SU-DHL-6 (cell line): ENCODE measurements around the gene LRRC71.

Experiments
- EZH2phosphoT487 ChIP-seq: fragments of 200-600 bp; sonication (generic), shearing (Covaris generic); conservative IDR thresholded peaks from 2 replicates; pipeline ENCODE4 v1.6.1; 2018; ENCODE audit warnings: mild to moderate bottlenecking, antibody characterized with exemption, low read length, moderate library complexity, mixed read lengths
- TF ChIP-seq, protein P1 (sequence below): fragments of 200-600 bp; sonication (generic); IDR thresholded peaks from one replicate; pipeline ENCODE4 v1.5.1; 2017; ENCODE audit warnings: antibody characterized with exemption, mild to moderate bottlenecking, low read length, moderate library complexity; ENCODE audit not compliant: insufficient read depth, poor library complexity, severe bottlenecking

DNA sequence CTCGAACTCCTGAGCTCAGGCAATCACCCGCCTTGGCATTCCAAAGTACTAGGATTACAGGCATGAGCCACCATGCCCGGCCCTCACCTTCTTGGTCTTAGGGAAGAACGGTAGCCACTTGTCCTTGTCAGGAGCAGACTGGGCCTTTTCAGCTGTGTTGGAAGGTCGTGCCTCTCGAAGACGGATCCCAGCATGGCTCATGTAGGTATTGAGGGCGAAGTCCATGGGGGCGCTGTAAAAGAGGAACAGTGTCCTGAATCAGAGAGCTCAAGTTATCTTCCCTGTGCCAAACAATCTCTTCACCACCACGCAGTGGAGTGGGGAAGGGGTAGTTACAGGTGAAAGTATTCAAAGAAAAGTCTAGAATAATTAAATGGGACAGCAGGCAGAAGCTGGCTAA, 35.9 kb downstream of the LRRC71 start:
- TF ChIP-seq, protein P1, sequence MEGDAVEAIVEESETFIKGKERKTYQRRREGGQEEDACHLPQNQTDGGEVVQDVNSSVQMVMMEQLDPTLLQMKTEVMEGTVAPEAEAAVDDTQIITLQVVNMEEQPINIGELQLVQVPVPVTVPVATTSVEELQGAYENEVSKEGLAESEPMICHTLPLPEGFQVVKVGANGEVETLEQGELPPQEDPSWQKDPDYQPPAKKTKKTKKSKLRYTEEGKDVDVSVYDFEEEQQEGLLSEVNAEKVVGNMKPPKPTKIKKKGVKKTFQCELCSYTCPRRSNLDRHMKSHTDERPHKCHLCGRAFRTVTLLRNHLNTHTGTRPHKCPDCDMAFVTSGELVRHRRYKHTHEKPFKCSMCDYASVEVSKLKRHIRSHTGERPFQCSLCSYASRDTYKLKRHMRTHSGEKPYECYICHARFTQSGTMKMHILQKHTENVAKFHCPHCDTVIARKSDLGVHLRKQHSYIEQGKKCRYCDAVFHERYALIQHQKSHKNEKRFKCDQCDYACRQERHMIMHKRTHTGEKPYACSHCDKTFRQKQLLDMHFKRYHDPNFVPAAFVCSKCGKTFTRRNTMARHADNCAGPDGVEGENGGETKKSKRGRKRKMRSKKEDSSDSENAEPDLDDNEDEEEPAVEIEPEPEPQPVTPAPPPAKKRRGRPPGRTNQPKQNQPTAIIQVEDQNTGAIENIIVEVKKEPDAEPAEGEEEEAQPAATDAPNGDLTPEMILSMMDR = no peak
- no peak for TF ChIP-seq EZH2phosphoT487
